Astrocyte (in vitro differentiated cells and primary cell): ENCODE measurements around the gene ACP5.

ENCODE experiments used
- EZH2 ChIP-seq: IDR thresholded peaks from 2 replicates; pipeline ENCODE4 v1.6.1; 2012; ENCODE audit warnings: mild to moderate bottlenecking, low read length, inconsistent platforms; ENCODE audit not compliant: insufficient read depth
- TF ChIP-seq, protein P1 (sequence below): IDR thresholded peaks from 2 replicates; pipeline ENCODE4 v1.5.1; 2011; ENCODE audit warnings: low read depth, mild to moderate bottlenecking, inconsistent platforms, low read length, moderate library complexity; ENCODE audit not compliant: insufficient read depth

DNA sequence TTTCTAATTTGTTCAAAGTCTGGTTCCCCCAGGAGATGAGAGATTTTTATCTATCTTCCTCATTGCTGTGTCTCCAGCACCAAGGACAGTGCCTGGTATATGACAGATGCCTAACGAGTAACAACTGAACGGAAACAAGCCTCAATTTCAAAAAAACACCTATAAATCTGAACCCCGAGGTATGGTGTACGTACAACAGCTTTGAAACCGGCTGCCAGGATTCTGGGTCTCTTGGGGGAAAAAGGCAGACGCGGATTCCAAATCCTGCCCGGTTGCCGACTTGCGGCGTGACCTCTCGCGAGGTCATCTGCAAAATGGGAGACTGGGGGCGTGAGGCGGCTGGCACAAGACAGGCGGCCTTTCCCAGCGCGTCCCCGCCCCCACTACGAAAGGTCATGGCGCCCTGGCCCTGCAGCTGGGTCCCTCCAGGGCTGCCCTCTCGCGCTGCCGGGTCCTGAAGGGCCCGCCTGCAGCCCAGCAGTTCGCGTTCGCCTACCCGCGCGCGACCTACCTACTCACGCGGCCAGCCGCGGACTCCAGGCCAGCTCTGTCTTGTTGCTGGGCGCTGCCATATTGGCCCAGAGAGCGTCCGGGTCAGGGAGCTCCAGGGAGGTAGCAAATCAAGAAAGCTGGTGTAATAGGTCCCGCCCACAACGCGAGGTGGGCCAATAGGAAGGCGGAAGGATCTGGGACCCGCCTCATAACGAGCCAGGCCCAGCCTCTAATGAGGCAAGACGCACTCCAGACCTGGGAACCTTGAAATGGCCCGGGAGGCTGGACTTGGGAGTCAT is 48.7 kb downstream of the ACP5 start, which contains the start of gene ECSIT:
- TF ChIP-seq, protein P1, sequence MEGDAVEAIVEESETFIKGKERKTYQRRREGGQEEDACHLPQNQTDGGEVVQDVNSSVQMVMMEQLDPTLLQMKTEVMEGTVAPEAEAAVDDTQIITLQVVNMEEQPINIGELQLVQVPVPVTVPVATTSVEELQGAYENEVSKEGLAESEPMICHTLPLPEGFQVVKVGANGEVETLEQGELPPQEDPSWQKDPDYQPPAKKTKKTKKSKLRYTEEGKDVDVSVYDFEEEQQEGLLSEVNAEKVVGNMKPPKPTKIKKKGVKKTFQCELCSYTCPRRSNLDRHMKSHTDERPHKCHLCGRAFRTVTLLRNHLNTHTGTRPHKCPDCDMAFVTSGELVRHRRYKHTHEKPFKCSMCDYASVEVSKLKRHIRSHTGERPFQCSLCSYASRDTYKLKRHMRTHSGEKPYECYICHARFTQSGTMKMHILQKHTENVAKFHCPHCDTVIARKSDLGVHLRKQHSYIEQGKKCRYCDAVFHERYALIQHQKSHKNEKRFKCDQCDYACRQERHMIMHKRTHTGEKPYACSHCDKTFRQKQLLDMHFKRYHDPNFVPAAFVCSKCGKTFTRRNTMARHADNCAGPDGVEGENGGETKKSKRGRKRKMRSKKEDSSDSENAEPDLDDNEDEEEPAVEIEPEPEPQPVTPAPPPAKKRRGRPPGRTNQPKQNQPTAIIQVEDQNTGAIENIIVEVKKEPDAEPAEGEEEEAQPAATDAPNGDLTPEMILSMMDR: no peak
- TF ChIP-seq EZH2: no peak
